GM12872 (cell line): ENCODE results near the gene WNT6.

ENCODE experiments used
- CTCF ChIP-seq: IDR thresholded peaks from 3 replicates; pipeline ENCODE4 v1.5.1; 2011; ENCODE audit warnings: low read depth, mild to moderate bottlenecking, low read length, moderate library complexity; ENCODE audit not compliant: insufficient read depth

The WNT6 gene

GRCh38 chr2:218876562-218877219 is 17.1 kb downstream of the WNT6 start:
- TF ChIP-seq CTCF, result peak; percentile 96

GRCh38 chr2:218877331-218877730 is 17.7 kb downstream of the WNT6 start:
- no peak for TF ChIP-seq CTCF

- TF ChIP-seq CTCF, result no peak
These were observed 18.3 kb downstream of the WNT6 start for GRCh38 chr2:218877891-218878290.

- no peak for TF ChIP-seq CTCF
These were observed 18.9 kb downstream of the WNT6 start for GRCh38 chr2:218878486-218878885.

- TF ChIP-seq CTCF, result no peak
These were observed 19.5 kb downstream of the WNT6 start for GRCh38 chr2:218878926-218879761.

GRCh38 chr2:218879776-218880101 is 20.1 kb downstream of the WNT6 start:
- no peak for TF ChIP-seq CTCF

- no peak for TF ChIP-seq CTCF
These were observed 20.7 kb downstream of the WNT6 start, which contains the start of gene WNT10A for GRCh38 chr2:218880102-218880858. Gene WNT10A (plus strand): TSS chr2:218880852. CDS start chr2:218880996, 144 bp downstream.
